A172 (cell line): ENCODE data around the gene OR5B21. TPM values are rescaled to one million over a fixed set of nuclear protein-coding genes. Genes with fewer than 3 reads are reported as not detected.

Experiments
- DNase-seq: peaks from one replicate; pipeline ENCODE4 v3.0.0-alpha.2; 2015; ENCODE audit warnings: low spot score
- total RNA-seq: library from RNA; depleted of rRNA; stranded (reverse); fragments of >200 nt; shearing (Covaris generic); gene quantifications from 2 replicates; pipeline ENCODE4 v1.2.3, GENCODE V29; 2014; rRNA removed

Gene OR5B21
- total RNA-seq, 1 experiment from 2014 or later = not detected

DNA sequence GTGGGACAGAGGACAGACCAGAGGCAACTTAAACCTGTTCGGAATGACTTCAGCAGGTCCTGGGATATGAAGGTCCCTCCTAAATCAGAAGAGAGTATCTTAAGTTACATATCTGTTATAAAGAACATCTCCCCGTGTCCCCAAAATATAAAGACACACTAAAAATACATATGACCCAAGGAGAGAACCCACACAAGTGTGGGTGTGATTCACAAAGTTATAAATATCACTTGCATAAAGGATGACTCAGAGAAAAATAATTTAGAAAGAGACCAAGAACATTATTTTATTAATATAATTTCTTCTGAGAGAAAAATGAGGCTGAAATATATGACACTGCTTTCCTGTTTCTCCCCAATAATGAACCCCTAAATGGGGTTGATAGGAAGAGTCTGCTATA lies 14.2 kb downstream of the OR5B21 start:
- no peak for DNase-seq

DNA sequence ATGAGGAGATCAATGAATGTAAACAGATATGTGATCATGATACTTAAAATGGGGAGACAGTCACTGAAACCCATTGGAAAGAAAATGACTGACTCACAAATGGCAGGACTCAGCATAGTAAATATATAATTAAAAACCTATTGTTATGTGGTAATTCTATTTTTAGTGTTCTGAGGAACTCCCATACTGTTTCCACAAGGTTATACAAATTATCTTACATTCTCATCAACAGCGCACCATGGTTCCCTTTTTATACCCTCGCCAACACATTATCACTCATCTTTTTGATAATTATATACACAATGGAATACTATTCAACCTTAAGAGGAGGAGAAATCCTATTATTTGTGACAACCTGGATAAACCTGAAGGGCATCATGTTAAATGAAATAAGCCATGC lies 17.1 kb downstream of the OR5B21 start:
- DNase-seq = no peak

DNA sequence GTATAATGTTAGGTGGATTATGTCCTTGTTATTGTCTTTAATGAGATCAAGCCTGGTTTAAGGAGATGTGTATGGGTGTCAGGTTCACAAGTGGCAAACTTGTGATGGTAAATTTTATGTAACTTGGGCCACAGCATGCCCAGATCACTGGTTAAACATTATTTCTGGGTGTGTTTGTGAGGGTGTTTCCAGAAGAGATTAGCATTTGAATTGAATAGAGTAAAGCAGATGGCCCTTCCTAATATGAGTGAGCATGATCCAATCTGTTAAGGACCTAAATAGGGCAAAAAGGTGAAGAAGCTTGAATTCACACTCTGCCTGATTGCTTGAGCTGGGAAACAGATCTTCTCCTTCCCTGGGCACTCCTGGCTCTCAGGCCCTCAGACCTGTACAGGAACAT lies 20.7 kb downstream of the OR5B21 start:
- no peak for DNase-seq

DNA sequence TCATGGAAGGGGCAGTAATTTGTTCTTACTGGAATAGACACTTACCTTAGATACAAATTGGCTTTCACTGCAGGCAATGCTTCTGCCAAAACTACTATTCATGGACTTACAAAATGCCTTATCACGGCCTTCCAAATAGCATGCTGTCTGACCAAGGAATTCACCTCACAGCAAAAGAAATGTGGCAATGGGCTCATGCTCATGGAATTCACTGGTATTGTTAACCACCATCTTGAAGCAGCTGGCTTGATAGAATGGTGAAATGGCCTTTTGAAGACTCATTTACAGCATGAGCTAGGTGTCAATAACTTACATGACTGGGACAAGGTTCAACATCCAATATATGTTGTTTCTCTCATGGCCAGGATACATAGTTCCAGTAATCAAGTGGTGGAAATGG lies 21.9 kb downstream of the OR5B21 start:
- DNase-seq = no peak

DNA sequence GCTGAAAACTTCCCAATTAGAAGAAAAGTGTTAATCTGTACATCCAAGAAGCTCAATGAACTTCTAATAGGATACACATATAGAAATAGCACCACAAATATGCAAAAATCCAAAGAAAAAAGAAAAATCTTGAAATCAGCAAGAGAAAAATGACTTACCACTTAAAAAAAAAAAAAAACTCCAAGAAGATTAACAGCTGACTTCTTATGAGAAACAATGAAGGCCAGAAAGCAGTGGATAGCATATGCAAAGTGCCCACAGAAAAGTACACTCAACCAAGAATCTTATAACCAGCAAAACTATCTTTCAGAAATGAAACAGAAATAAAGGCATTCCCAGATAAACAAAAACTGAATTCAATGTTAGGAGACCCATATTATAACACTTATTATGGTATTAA lies 36.0 kb downstream of the OR5B21 start:
- DNase-seq = no peak

DNA sequence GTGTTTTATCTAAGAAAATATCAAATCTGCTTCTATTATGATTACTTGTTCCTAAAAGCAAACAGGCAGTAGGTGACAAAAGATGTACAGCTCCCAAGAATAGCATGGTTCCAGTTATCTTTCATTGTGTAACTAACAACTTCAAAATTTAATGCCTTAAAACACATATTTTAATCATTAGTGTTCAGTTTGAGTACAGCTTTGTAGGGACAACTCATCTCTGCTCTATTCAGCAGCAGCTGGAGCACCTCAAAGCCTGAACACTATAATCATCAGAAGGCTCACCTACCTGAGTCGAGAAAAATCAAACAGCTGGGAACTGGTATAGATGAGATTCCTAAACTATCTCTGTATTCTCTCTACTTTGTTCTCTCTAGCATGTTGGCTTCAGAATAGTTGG lies 41.6 kb downstream of the OR5B21 start:
- no peak for DNase-seq

DNA sequence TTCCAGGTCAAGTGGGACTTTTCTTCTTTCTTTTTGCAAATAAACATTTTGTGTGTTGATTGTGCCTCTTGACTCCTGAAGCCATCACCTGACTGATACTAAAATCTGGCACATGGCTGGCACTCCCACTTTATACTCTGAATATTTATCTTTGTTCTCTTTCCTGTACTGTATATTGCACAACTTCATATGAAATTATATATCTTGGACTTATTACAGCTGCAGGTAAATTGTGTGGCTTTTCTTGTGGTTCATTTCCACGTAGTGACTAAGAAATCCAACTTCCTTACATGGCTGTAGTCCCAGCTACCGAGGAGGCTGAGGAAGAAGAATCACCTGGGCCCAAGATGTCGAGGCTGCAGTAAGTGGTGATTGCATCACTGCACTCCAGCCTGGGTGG lies 42.2 kb downstream of the OR5B21 start:
- DNase-seq = no peak

Other genes starting within 250 kb of the OR5B21 start
- gene OR10W1, start 239.8 kb downstream of the OR5B21 start, total RNA-seq = not detected in 2 replicates
- gene OR5B17, start 149.0 kb downstream of the OR5B21 start, total RNA-seq = not detected in 2 replicates
- gene OR5B3, start 101.2 kb downstream of the OR5B21 start, total RNA-seq = not detected in 2 replicates
- gene OR5B2, start 80.0 kb downstream of the OR5B21 start, total RNA-seq = not detected in 2 replicates
- gene OR5B12, start 65.9 kb downstream of the OR5B21 start, total RNA-seq = not detected in 2 replicates
- 0.84 and 1.8 TPM in 2 replicates for gene LPXN, start 67.8 kb upstream of the OR5B21 start, total RNA-seq
- gene ZFP91, start 71.0 kb upstream of the OR5B21 start, total RNA-seq = 49.2 and 60.5 TPM in 2 replicates
- 0.07 and 0.41 TPM in 2 replicates for gene CNTF, start 114.6 kb upstream of the OR5B21 start, total RNA-seq
- gene GLYAT, start 223.8 kb upstream of the OR5B21 start, total RNA-seq = not detected in 2 replicates